AG04449 (cell line): Measurements from ENCODE around the gene DOCK3.

Experiments used
- CTCF ChIA-PET: fragments of 350-600 bp; formaldehyde crosslinking; extraction: SDS; loops from one replicate; lab custom pipeline; 2021; ENCODE audit warnings: antibody characterized with exemption; lab: Yijun Ruan, JAX
- POLR2A ChIA-PET: fragments of 400-600, 350-600 bp; formaldehyde crosslinking; extraction: SDS; loops from one replicate; lab custom pipeline; 2020; ENCODE audit warnings: antibody characterized with exemption, inconsistent platforms; lab: Yijun Ruan, JAX
- DNase-seq: peaks from one replicate; pipeline ENCODE4 v3.0.0-alpha.2; 2010; ENCODE audit warnings: low read depth, low spot score
- H3K4me3 ChIP-seq: 2 replicates; pipeline ENCODE4 v1.5.1; 2011; ENCODE audit warnings: low read depth, mild to moderate bottlenecking, control low read depth, low read length
- CTCF ChIP-seq: IDR thresholded peaks from one replicate; pipeline ENCODE4 v1.5.1; 2011; ENCODE audit warnings: mild to moderate bottlenecking, moderate library complexity, low read length, control low read depth, inconsistent platforms; ENCODE audit not compliant: insufficient read depth; ENCODE audit errors: missing control alignments

The DOCK3 gene

GRCh38 chr3:51268132-51268531, 593.4 kb downstream of the DOCK3 start:
- H3K4me3 ChIP-seq: no peak overlapping the region
- no peak for DNase-seq
- CTCF ChIA-PET: interaction anchor here (0.7 to 2.7 kb wide), 5 partner anchors 11 to 118 kb away, joined by 3 to 29 read pairs (median 4); partner anchors contain the start of gene MANF
- POLR2A ChIA-PET: no interaction called here
- no peak for TF ChIP-seq CTCF

- ChIA-PET CTCF (interaction anchor here (1.0 to 2.7 kb wide), 5 partner anchors 9 to 653 kb away, joined by 3 to 29 read pairs (median 4); partner anchors contain the start of gene MANF), POLR2A (no interaction called here)
- no peak overlapping the region for H3K4me3 ChIP-seq
- peak; percentile 29 for TF ChIP-seq CTCF
- no peak for DNase-seq
Measured at GRCh38 chr3:51269466-51269865, 594.7 kb downstream of the DOCK3 start.

- POLR2A ChIA-PET: no interaction called here
- DNase-seq: no peak
- H3K4me3 ChIP-seq: no peak overlapping the region
- no peak for TF ChIP-seq CTCF
- CTCF ChIA-PET: interaction anchor here (0.7 to 2.7 kb wide), 4 partner anchors 8 to 100 kb away, joined by 3 to 29 read pairs (median 4); no protein-coding TSS in a partner anchor
Measured at GRCh38 chr3:51270559-51270958, 595.8 kb downstream of the DOCK3 start.

- ChIA-PET POLR2A (no interaction called here), CTCF (interaction anchor here (0.7 to 1.8 kb wide), 3 partner anchors 7 to 101 kb away, joined by 3 to 5 read pairs (median 4); no protein-coding TSS in a partner anchor)
- no peak for DNase-seq
- no peak overlapping the region for H3K4me3 ChIP-seq
- no peak for TF ChIP-seq CTCF
Measured at GRCh38 chr3:51271172-51271571, 596.4 kb downstream of the DOCK3 start.

GRCh38 chr3:51274052-51274451, 599.3 kb downstream of the DOCK3 start:
- TF ChIP-seq CTCF: no peak
- ChIA-PET POLR2A (no interaction called here), CTCF (interaction anchor here (0.9 kb wide), 1 partner anchor 9 kb away, joined by 3 read pairs; no protein-coding TSS in a partner anchor)
- H3K4me3 ChIP-seq: no peak overlapping the region
- no peak for DNase-seq

GRCh38 chr3:51275111-51275805, 600.5 kb downstream of the DOCK3 start:
- CTCF ChIA-PET: interaction anchor here (1.2 to 1.5 kb wide), 2 partner anchors 96 to 114 kb away, joined by 3 to 4 read pairs; no protein-coding TSS in a partner anchor
- no peak for TF ChIP-seq CTCF

More at GRCh38 chr3:51275111-51275805, 600.5 kb downstream of the DOCK3 start:
- no peak overlapping the region for H3K4me3 ChIP-seq
- no peak for DNase-seq
- POLR2A ChIA-PET: no interaction called here
